NCI-H1417 treated with DMSO at 0.1 percent for 48 hours (cell line): ENCODE results near the gene ERC2.

ENCODE experiments used
- DNase-seq: peaks from one replicate; lab custom pipeline; 2025; lab: John Stamatoyannopoulos, UW

ERC2 gene

DNA sequence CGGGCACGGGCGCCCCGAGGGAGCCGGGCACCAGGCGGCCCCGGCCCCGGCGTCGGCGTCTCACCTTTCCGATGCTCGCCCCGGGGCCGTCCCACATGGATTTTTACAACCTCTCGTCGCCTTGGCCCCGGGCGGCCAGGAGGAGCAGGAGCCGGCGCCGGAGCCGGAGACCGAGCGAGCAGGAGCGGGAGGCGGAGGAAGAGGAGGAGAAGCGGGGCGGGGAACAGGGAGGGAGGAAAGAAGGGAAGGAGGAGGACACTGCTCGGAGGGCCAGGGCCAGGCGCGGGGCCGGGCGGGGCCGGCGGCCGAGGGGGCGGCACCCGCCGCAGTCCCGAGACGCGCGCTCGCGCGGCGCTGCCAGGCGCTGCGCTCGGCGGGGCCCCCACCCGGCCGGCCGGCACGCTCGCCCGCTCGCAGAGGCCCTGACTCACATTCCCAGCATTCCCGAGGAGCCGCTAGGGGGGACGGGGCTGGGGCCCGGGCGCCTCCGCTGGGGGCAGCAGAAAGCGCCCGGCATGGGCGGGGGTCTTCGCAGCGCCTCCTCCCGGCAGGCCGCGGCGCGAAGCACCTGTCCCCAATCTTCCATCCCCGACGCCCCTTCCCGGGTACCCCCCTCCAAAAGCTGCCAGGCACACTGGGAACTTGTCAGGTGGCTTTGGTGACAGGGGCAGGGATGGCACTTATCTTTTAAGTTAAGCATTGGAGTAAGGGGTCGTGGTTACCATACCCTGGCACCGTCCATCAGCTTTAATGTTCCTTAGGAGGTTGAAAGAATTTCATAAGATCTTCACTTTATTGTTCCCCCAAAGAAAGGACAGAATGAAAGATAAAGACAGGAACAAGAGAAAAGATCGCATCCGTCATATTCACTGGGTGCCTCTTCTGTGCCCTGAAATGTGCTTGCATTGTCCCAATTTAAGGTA lies at the start of gene ERC2:
TSS of gene ERC2 (minus strand) at position 284 of the 923 bp plus-strand sequence.
- no peak for DNase-seq

DNA sequence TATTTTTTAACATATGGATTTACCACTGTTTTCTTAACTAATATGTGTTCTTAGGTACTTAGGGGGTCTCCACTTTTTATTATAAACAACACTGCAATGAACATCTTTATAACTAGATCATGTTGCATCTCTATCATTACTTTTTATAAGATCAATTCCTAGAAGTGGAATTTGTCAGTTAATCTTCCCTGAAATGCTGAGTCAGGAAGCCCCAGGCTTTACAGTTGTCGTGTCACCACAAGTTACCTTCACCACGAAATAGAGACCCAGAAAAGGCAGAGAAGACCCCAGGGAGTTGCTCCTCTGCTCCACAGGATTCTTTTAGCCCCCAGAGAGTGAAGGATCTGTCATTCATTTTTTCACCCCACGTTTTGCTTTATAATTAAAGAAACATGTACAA lies 34.5 kb upstream of the ERC2 start:
- DNase-seq: no peak

DNA sequence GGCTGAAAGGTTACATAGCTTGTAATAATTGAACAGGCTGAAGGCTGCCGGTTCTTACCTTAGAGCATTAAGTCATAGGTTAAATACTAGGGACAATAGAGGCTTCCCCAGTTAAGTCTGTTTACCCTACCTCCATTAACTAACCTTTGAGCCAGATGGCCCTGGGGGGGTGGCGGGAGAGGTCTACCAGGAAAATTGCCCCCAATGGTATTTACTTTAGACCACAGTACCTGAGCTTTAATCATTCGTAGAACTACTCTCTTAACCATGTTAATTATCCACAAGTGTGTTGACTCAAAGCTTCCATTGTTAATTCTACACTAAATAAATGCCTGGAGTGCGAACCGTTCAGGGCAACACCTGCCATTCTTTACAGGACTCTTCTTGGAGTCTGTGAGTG lies 28.1 kb upstream of the ERC2 start:
- peak; percentile 70 for DNase-seq

DNA sequence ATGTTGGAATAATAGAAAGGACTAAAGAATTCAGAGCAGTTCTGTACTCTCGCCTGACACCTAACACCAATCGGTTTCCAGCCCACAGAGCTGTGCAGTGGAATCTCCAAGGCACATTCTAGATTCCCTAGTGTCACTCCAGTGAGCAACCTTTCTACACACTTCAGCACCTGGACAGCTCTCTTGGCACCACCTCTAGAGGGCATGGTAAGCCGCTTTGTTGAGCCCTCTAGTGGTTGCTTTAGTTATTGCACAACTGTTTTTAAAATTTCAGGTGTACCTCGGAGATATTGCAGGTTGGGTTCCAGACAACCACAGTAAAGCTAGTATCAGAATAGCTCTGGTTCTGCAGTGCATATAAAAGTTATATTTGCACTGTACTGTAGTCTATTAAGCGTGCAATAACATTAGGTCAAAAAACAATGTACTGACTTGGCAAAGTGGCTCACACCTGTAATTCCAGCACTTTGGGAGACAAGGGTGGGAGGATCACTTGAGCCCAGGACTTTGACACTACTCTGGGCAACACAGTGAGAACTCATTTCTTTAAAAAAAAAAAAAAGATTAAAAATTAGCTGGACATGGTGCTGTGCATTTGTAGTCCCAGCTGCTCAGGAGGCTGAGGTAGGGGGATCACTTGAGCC lies 26.5 kb upstream of the ERC2 start:
- no peak for DNase-seq

DNA sequence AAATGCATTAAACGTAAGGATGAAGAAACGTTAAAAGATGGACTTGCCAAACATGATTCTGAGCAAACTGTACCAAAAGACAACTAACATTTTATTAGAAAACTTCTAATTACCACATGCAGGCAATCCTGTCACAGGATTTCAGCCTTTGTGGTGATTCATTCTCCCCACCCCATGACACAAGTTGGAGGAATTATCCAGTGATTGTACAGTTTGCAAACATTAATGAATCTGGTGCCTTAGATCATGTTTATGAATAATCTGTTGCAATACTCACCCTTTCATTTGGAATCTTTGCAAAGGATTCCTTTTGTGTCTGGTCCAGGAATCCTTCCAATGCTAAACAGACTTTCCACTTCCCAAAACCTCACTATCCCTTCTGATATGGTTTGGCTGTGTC lies 23.3 kb upstream of the ERC2 start:
- no peak for DNase-seq

DNA sequence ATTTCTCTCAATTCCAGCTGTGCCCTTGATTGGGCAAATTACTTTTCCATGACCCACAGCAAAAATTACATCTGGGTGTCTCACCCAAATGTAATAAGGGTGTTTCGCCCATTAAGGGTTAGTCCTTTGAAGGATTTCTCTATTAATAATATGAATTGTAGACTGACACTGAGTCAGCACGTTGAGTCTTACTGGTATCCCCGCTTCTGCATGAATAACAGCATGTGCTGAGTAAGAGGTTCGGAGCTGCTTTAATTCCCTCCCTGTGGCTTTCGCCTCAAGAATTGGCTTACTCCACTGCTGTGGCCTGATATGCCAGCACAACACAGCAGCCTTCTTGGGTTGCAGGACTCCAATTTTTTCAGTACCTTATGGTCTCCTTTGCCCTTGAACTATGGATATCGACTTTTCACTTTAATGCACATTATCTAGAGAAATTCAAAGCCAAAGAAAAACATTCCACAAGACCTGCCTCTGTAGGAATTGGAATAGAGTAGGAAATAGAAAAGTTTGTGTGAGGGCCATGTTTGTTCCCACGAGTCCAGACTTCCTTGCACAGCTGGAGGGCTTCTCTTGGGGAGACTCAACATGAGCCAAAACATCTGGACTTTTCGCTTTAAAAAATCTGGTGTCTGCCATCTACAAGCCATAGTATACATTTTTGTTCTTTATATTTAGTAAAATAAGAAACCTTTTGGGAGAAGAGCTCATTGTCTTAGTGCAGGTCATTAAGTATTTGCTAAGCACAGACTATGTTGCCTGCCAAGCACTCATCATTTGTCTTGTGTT lies 20.7 kb upstream of the ERC2 start:
- no peak for DNase-seq

DNA sequence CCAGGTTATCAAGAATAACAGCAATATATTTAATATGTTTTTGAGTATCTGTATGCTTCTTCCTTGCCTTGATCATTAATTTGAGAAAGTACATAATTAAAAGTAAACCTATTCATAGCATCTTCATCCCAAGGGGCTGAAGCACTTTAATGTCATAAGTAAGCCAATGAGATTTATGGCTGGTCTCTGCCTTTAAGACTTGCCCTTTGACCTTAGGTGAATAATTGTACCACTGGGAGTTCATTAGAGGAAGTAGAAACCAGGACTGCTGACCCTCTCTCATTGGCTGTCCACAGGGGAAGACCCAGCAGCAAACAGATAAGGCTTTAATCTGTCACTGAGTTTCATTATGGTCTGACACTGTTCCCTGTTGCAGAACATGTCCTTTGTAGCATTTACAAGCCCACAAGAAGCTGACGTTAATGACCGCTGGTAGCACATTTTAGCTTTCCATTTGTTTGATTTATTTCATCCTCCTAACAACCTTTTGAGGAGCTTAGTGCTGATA lies 16.3 kb upstream of the ERC2 start:
- no peak for DNase-seq

DNA sequence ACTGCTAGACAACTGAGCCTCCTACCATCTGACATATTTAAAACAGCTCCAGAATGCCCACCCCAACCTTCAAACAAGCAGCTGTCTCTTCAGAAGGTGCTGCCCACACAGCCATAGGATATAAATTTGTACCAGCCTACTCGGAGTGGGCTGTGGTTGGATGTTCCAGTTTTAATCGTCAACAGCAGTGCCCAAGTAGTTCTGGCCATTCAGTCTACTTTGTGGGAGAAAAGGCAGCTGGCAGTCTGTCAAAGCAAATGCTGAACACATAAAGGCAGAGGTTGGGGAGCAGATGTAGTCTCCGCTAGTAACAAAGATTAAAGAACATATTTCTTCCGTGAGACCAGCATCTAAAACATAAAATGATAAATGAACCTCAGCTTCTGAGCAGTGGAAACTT lies 15.9 kb upstream of the ERC2 start:
- no peak for DNase-seq

DNA sequence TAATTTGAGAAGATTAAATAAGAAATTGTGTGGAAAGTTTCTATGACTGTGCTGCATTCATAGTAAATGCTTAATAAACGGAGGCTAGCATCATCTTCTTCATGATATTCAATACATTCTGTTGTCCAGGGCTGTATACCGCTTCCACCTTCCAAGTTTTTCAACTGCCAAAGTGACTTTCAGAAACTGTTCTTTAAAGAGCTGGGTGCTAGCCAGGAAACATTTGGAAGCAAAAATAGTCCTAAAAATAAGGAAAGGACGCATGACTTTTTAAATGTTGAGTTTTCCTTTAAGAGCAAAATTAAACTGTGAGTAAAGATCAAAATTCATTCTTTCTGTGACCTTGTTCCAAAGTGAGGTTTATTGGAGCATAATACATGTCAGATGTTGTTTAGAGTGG lies 9.4 kb upstream of the ERC2 start:
- DNase-seq: no peak

DNA sequence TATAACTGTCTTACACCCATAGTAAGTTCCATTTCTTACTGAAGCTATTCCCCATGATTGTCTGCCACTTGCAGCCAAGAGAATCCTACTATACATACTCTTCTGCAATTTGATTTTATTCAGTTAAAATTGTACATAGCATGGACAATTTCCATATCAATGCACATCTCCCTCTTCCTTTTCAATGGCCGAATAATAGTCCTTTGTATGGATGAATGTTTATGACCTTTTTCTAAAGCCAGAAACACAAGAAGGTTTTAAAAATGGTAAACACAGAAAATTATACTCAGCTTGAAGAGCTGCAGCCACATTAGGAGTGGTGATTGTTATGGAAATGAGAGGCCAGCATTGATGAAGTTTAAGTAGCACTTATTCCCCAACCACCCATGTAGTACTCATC lies 8.5 kb upstream of the ERC2 start:
- no peak for DNase-seq

DNA sequence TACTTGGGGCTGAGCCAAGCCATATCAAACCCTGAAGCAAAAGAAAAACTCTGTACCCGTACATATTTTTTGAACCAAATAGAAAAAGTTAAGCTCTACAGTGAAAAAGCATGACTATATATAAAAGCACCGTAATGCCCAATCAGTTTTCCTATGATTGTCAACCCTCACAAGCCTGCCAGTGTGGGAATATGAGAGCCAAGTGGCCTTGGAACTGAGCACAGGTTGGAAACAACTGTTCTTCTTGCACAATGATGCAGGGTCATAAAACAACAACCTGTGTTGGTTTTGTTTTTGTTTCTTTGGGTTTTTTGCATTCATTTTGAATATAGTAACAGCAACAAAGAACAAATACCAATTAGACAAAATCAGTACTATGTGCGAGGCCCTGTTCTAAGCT lies 3.5 kb upstream of the ERC2 start:
- no peak for DNase-seq

DNA sequence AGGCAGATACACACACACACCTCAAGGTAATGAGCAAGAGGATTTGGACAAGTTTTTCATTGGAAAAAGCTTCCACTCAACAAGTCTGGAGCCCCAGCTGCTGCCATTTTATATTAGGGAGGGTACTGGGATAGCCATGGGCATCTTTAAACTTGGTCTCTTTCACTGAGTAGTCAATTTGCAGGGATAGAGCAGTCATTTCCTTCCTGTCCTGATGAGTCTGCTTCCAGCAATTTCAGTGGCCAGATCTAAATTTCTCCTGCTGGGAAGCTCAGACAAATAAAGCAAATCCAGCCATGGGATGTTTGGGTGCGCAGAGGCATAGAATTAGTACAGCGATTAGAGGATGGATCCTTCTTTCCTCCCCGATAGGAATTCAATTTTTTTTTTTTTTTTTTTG lies 874 bp upstream of the ERC2 start:
- DNase-seq: no peak

DNA sequence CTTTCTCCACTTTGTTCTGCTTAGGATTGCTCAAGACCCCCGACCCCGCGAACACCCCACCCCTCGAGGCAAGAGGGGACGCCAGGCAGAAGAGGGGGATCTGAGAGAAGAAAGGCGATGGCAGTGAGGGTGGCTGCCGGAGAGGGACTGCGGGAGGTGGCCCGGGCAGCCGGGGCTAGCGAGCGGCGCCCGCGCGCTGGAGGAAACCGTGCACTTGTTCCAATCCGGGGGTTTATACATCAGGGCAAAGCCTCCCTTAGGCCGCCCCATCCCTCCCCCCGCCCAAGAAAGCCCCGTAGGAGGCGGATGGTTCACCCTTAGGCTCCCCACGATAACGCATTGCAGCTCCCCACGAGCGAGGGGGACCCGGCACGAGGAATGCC lies 475 bp downstream of the ERC2 start:
- no peak for DNase-seq

DNA sequence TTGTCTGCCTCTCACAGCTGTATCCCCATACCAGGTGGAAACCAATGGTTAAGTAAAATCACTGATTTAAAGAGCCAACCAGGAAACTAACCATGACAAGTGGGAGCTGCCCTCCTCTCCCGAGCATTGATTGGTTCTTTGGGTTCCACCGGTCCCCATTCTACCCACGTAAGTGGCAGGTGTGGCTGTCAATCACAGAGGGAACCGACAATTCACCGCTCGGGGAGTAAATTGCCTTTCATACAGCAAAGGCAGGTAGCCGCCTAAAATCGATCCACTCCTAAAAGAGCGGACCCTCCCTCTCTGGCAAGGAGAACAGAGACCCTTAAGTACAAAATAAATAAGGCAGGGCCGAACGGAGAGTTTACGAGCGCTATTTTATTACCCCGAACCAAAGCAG lies 1.2 kb downstream of the ERC2 start:
- DNase-seq: peak; percentile 47

DNA sequence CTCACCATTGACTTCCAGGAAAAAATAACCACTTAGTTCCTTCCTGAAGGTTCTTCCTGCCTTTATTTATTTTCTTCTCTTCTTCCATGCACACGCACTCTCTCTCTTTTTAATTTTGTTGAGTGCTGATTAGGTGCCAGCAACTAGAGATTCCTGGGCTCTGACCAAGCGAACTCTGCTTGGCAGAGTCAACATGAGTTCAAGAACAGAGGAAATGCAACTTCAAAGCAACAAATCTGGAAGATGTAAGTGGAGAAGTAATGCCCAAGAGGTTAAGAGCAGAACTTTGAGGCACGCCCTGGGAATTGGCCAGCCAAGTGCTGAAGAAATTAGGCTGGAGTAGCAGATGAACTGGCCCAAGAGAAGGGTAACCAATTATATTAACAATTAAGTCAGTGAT lies 8.5 kb downstream of the ERC2 start:
- DNase-seq: no peak

DNA sequence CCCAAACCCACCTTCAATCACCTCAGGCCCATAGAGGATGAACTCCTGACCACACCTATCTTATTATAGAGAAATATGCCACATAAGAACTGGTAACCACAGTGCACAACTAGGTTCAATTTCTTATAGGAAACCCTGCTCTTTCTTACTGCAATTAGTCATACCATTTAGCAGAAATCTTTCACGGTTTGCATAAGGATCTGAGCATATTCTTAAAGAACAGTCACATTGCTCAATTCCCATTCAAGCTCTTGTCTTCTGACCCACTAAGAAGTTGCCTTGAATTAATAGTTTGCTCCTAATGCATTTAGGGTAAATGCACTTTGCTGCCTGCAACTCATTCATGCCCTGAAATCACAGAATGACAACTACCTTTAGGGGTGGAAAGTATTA lies 9.2 kb downstream of the ERC2 start:
- no peak for DNase-seq

DNA sequence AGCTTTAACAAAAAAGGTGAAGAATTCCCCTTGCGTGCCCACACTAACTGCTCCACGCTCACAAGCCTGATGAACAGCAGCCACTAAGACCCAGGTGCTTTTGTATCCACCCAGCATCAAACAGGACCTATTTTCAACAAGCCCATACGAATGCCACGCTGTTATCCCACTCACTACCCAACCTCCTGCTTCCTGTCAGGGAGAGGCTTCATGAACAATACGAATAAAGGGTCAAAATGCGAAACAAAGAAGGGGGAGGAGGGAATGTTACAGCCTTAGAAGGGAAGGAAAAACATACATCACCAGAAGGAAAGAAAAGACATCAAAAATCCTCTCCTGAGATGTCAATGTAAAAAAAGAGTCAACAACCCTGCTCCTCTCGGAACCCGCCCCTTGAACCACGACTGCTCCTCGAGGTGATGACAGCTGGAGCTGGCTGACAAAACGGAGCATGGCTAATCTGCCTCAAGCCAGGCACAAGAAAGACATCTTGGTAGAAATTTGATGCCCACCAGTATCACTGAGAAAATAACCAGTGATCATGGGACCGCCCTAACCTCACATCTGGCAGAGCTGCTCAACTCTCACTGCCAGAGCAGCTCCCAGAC lies 9.7 kb downstream of the ERC2 start:
- no peak for DNase-seq

DNA sequence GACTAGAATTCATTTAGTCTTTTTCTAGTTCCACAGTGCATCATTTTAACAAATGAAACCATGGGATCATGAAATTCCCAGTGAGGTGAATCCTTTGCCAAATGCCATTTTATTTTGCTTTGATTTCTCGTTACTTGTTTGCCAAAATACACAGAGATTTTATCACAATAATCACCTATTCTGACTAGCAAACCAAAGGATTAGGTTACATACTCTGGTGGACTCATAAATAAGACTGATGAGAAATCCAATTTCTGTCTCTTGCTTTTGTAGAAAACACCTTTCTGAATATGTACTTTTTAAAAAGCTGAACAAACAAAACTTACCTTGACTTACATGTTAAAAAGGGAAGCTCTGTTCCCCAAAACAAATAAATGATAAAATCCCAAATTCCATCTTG lies 12.2 kb downstream of the ERC2 start:
- no peak for DNase-seq

DNA sequence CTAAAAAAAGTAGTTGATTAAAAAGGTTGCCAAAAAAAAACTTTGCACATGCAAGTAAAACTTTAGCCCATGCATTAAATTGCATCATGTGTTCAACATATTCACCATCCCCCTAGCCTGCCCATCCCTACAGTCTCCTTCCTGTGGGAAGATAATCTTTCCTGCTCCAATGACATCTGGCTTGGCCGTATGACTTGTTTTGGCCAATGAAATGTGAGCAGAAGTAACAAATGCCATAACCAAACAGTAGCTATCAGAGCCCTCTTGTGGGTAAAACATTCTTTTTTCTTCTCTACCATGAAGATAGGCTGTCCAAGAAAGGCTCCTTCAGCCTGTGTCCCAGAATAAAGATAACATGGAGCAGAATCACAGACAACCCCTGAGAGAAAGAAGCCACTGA lies 15.3 kb downstream of the ERC2 start:
- no peak for DNase-seq

DNA sequence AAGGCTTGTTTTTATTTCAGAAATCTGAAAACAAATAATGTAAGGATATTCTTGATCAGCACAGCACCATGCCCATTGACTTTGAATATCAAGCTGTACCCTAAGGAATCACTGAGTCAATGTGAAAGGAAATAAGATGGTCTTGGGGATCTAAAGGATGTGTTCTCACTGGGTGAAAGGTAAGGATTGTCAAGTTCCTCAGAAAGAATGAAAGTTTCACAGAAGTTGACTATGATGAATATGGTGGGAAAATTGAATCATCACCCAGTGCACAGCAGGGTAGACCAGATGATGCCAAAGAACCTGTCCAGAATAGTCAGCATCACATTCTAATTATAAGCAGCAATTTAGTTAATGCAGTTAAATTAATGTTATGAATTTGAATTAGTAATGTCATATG lies 16.2 kb downstream of the ERC2 start:
- no peak for DNase-seq

DNA sequence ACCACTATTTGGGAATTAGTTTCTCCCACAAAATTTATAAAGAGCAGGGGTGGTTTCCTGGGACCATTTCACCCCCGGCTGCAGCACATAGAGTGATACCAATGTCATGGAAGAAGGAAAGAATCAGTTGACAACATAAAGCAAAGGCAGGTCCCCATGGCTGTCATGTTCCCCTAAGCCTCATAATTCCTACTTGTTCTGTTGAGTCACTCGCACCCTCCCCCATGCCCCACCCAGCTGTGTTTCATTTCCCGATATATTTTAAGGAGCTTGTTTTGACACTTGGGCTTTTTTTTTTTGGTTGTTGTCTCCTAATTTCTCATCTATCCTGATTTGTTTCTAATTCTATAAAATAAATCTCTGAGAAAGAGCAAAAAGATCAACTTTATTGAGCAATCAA lies 24.9 kb downstream of the ERC2 start:
- DNase-seq: no peak

DNA sequence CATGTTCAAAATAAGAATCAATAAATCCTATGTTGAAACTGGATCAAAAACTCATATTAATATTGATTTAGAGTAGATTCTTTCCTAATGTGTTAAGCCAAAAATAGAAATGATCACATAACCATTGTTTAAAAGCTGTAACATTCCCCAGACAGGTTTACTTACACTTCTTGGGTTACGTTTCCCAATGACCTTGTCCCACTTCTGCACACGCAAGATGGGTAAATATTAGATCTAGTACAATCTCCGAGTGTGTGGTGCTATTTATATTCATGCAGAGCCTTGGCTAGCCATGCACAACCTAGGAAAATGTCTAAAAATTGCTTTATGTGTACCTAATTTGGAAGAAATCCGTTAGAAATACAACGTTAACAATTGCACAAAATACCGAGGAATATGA lies 39.6 kb downstream of the ERC2 start:
- no peak for DNase-seq
